Body of pancreas (tissue), 4 donors: ENCODE measurements around the gene MAP3K20. TPM values are rescaled to one million over a fixed set of nuclear protein-coding genes. Genes with fewer than 3 reads are reported as not detected.
"Not testable (repeated sequence)": the region's sequence is repeated elsewhere in the genome, so short reads cannot be mapped to it uniquely, and the experiment has no call there.

Experiments
- ATAC-seq: fragments of 150-250 bp; one replicate; pipeline ENCODE4 v1.9.1; 2016
- DNase-seq, 4 donors: peaks; one replicate each; pipeline ENCODE4 v3.0.0-alpha.2; 2019
- H3K27ac ChIP-seq, 4 donors: fragments of 200-600 bp; sonication (generic); 1 replicate in 3 of 4; 2 replicates in 1 of 4; pipeline versions ENCODE4 v1.5.1 to v1.6.1; 2016 to 2019; ENCODE audit warnings: mild to moderate bottlenecking in 1 of 4, mixed read lengths in 1 of 4, moderate library complexity in 1 of 4
- H3K27me3 ChIP-seq, 2 donors: fragments of 200-600 bp; sonication (generic); one replicate each; pipeline ENCODE4 v1.6.0; 2016; ENCODE audit warnings: mild to moderate bottlenecking in 1 of 2
- H3K36me3 ChIP-seq, 2 donors: fragments of 200-600 bp; sonication (generic); replicated peaks in 1 of 2; 2 replicates each; pipeline ENCODE4 v1.5.1; 2016; ENCODE audit warnings: low read depth in 2 of 2; ENCODE audit not compliant: insufficient read depth in 1 of 2
- H3K4me1 ChIP-seq: fragments of 200-600 bp; sonication (generic); one replicate; pipeline ENCODE4 v1.6.0; 2016
- H3K4me3 ChIP-seq, 2 donors: fragments of 200-600 bp; sonication (generic); 1 replicate in 1 of 2; 2 replicates in 1 of 2; pipeline ENCODE4 v1.5.1; 2016 to 2019
- H3K9me3 ChIP-seq, 3 donors: fragments of 200-600 bp; sonication (generic); 1 replicate in 2 of 3; 2 replicates in 1 of 3; pipeline ENCODE4 v1.5.1; 2016
- POLR2A ChIP-seq, 3 donors: fragments of 450-650 bp; IDR thresholded peaks; one replicate each; pipeline ENCODE4 v1.6.1; 2016; ENCODE audit warnings: antibody characterized with exemption in 3 of 3, mild to moderate bottlenecking in 2 of 3
- WGBS, 2 donors: methylation state at CpG; one replicate each; pipeline ENCODE4 v1.1.5; 2017; 5-methylcytosine and 5-hydroxymethylcytosine counted together
- intact Hi-C: fragments of 100-400 bp; cut with DNase I; formaldehyde crosslinking; loops from one replicate; pipeline ENCODE4 v1.15.1; 2023
- total RNA-seq, 2 donors: library from RNA; depleted of rRNA; stranded (reverse); fragments of >200 nt; gene quantifications; one replicate each; pipeline ENCODE4 v1.1.0, GENCODE V29; 2016
- TF ChIP-seq, protein P1 (sequence below), 7 experiments: fragments of 450-650 bp in 4 of 7; fragments of 200-600 bp in 3 of 7; sonication (generic) in 3 of 7; IDR thresholded peaks; one replicate each; pipeline ENCODE4 v1.5.1; 2016 to 2019; ENCODE audit warnings: antibody characterized with exemption in 7 of 7

Gene MAP3K20
- total RNA-seq, 2 donors from 2014 or later = 11.5 to 18.7 TPM

DNA sequence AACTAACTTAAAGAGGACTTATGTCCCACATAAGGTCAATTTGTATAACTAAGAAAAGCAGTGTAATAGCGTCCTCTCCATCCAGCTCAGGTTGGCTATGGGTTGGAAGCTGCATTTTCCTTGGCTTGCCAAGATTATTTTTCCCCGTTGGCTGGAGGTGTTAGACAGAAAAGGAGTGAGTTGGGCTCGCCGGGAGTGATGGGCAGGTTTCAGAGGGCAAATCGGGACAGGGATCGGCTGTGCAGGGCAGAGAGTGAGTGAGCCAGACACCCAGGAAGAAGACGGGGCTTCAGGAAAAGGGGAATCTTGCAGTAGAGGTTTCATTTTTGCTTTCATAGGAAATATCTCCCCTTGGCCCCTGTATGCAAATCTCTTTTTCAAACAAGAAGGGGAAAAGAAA lies 41.5 kb upstream of the MAP3K20 start:
- Histone ChIP-seq H3K9me3 (no peaks in the 10 kb centered on the region), H3K27me3 (no peaks in the 10 kb centered on the region), H3K36me3 (no peaks in the 10 kb centered on the region), H3K4me3 (no peak overlapping the region), H3K4me1 (peaks cover 25% of the 10 kb centered on the region), H3K27ac (no peak overlapping the region)
- WGBS, 2 donors = 80 to 85% methylated on average over 7 of the region's 7 CpGs
- intact Hi-C loops = loop anchor here (5.0 kb wide), 1 partner anchor 173 kb away; no protein-coding TSS in a partner anchor
- ATAC-seq (no peak), DNase-seq (no peak)
- TF ChIP-seq POLR2A (IDR thresholded peaks at IDR 0.05) = no peak

DNA sequence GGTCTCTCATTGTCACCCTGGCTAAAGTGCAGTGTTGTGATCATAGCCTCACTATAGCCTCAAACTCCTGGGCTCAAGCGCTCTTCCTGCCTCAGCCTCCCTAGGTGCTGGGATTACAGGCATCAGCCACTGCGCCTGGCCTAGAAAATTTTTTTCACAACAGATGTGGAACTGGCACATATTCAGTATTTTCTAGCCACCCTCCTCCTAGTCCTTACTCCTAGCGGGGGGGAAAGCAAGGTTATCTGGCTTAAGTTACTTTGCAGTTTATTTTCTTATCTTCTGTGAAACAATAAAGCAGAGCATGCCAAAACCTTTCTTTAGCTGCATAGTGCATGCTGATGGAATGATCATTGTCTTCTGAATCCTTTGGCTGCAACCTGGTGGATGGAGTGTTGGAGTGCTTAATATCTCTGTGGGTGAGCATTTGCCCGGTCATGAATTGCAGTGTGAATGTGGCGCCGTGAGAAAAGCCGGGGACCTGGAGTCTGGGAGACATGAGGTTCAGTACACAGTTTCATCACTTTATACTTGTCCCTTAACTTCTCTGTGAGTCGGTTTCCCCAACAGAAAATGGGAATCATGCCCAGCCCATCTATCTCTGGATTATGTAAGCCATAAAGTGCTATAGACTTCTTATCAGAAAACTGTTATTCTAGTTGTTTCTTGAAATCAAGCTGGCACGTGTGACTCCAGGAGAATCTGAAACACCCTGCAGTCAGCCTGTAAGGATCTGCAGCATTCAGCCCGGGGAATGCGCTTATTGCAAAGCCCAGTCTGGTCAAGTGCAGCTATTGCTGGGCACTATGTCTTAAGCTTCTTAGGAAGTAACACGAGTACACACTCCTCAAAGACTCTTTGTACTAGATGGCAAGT lies 38.2 kb upstream of the MAP3K20 start:
- Histone ChIP-seq H3K9me3 (no peaks in the 10 kb centered on the region), H3K4me3 (no peak overlapping the region), H3K4me1 (peaks cover 25% of the 10 kb centered on the region), H3K27ac (peak overlapping the region; percentile 13 to 42 (median 36)), H3K27me3 (no peaks in the 10 kb centered on the region), H3K36me3 (no peaks in the 10 kb centered on the region)
- DNase-seq (peak; percentile 27 to 60 (median 54)), ATAC-seq (peak; percentile 89)
- intact Hi-C loops = no loop called here
- WGBS, 2 donors = 25 to 27% methylated on average over 12 of the region's 12 CpGs
- TF ChIP-seq, protein P1, sequence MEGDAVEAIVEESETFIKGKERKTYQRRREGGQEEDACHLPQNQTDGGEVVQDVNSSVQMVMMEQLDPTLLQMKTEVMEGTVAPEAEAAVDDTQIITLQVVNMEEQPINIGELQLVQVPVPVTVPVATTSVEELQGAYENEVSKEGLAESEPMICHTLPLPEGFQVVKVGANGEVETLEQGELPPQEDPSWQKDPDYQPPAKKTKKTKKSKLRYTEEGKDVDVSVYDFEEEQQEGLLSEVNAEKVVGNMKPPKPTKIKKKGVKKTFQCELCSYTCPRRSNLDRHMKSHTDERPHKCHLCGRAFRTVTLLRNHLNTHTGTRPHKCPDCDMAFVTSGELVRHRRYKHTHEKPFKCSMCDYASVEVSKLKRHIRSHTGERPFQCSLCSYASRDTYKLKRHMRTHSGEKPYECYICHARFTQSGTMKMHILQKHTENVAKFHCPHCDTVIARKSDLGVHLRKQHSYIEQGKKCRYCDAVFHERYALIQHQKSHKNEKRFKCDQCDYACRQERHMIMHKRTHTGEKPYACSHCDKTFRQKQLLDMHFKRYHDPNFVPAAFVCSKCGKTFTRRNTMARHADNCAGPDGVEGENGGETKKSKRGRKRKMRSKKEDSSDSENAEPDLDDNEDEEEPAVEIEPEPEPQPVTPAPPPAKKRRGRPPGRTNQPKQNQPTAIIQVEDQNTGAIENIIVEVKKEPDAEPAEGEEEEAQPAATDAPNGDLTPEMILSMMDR (IDR thresholded peaks at IDR 0.05) = peak in 1 of 7 experiments; percentile 24
- TF ChIP-seq POLR2A (IDR thresholded peaks at IDR 0.05) = no peak

DNA sequence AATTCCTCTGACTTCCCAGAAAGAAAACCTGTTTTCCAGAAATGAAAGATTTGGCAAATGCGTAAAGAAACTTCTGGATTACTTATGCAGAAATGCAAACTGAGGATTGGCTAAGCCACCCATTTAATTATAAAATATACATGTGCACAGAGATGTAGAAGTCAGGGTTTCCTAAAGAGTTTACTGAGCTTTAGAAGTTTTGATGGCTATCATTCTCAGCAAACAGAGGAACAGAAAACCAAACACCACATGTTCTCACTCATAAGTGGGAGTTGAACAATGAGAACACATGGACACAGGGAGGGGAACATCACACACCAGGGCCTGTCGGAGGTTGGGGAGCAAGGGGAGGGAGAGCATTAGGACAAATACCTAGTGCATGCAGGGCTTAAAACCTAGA lies 37.4 kb upstream of the MAP3K20 start:
- Histone ChIP-seq H3K4me1 (peaks cover 25% of the 10 kb centered on the region), H3K27ac (peak overlapping the region in 2 of 4 donors; percentile 29 to 42)
- H3K9me3 ChIP-seq, DNase-seq, H3K36me3 ChIP-seq, H3K4me3 ChIP-seq, ATAC-seq, intact Hi-C loops, H3K27me3 ChIP-seq: not testable (repeated sequence)
- WGBS, 2 donors = 43 to 54% methylated on average over 2 of the region's 2 CpGs

DNA sequence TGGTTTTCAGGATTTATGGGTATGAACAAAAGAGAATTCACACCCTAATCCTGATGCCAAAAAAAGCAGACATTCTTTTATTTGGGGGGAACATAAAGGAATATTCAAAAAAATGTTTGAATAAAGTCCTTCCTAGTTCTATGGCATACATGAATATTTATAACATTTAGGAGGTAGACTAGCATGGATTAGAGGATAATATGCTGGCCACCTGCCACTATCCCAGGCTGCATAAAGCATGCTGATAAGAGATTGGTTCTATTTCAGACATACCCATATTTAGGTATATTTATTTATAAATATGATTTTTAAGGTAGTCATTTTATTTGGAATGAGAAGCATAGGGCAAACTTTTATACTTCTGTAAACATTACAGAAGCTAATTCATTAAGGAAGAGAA lies 34.9 kb upstream of the MAP3K20 start:
- H3K27ac ChIP-seq = no peak overlapping the region
- H3K4me1 ChIP-seq = peaks cover 36% of the 10 kb centered on the region
- ATAC-seq = no peak
- H3K27me3 ChIP-seq = no peaks in the 10 kb centered on the region
- intact Hi-C loops = no loop called here
- no peaks in the 10 kb centered on the region for H3K36me3 ChIP-seq
- no peak overlapping the region for H3K4me3 ChIP-seq
- no peaks in the 10 kb centered on the region for H3K9me3 ChIP-seq
- TF ChIP-seq, protein P1 (IDR thresholded peaks at IDR 0.05) = no peak
- no peak for TF ChIP-seq POLR2A (IDR thresholded peaks at IDR 0.05)
- DNase-seq = peak in 1 of 4 donors; percentile 17

DNA sequence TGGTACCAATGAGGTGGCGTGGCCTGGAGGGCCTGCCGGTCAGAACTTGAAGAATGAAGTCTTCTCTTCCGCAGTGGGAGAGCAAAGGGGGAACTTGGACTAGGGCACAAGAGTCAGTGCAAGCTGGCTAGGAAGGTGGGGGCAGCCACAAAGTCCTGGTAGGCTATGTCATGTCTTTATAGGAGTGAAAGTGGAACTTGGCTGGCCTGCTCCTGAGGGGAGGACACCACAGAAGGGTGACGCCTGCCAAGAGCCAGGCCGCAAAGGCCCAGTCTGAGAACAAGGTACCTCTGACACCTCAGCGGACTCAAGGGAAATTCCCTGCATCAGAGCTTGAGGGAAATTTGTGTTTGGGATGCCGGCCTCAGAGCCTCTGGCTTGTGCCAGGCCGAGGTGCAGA lies 32.2 kb upstream of the MAP3K20 start:
- H3K36me3 ChIP-seq = no peaks in the 10 kb centered on the region
- H3K4me3 ChIP-seq = no peak overlapping the region
- H3K27ac ChIP-seq = no peak overlapping the region
- DNase-seq = peak in 3 of 4 donors; percentile 16 to 65 (median 31)
- TF ChIP-seq POLR2A (IDR thresholded peaks at IDR 0.05) = no peak
- TF ChIP-seq, protein P1 (IDR thresholded peaks at IDR 0.05) = no peak
- peak; percentile 41 for ATAC-seq
- intact Hi-C loops = no loop called here
- peaks cover 20% of the 10 kb centered on the region for H3K4me1 ChIP-seq
- H3K9me3 ChIP-seq = no peaks in the 10 kb centered on the region
- 81 to 84% methylated on average over 8 of the region's 8 CpGs for WGBS, 2 donors
- H3K27me3 ChIP-seq = no peaks in the 10 kb centered on the region
